ENCODE results near the gene PRDX4.
"Not testable (repeated sequence)": the region's sequence is repeated elsewhere in the genome, so short reads cannot be mapped to it uniquely, and the experiment has no call there.

PRDX4 gene

DNA sequence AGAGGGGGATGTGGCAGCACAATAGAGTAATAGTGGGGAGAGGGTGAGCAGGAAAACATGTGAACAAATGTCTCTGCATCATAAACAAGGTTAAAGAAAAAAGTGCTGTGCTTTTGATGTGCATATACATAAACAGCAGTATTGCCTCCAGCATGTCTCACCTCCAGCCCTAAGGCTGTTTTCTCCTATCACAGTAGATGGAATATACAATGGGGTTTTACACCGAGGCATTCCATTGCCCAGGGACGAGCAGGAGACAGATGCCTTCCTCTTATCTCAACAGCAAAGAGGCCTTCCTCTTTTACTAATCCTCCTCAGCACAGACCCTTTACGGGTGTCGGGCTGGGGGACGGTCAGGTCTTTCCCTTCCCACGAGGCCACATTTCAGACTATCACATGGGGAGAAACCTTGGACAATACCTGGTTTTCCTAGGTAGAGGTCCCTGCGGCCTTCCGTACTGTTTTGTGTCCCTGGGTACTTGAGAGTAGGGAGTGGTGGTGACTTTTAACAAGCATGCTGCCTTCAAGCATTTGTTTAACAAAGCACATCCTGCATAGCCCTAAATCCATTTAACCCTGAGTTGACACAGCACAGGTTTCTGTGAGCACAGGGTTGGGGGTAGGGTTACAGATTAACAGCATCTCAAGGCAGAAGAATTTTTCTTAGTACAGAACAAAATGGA lies 7.1 kb upstream of the PRDX4 start:
- DNase-seq (ENCODE audit: low spot score); H3K27ac Mint-ChIP-seq; H3K36me3 Mint-ChIP-seq (ENCODE audit: low read depth); H3K27me3 Mint-ChIP-seq (ENCODE audit: low read depth); H3K4me3 Mint-ChIP-seq; H3K9me3 Mint-ChIP-seq: not testable (repeated sequence)
- peaks cover 15% of the 10 kb centered on the region for H3K4me1 Mint-ChIP-seq (ENCODE audit: low read depth)

GRCh38 chrX:23660766-23661132 lies 6.5 kb upstream of the PRDX4 start:
- Mint-ChIP-seq H3K4me3 (no peak overlapping the region), H3K4me1 (ENCODE audit: low read depth) (peaks cover 15% of the 10 kb centered on the region)

DNA sequence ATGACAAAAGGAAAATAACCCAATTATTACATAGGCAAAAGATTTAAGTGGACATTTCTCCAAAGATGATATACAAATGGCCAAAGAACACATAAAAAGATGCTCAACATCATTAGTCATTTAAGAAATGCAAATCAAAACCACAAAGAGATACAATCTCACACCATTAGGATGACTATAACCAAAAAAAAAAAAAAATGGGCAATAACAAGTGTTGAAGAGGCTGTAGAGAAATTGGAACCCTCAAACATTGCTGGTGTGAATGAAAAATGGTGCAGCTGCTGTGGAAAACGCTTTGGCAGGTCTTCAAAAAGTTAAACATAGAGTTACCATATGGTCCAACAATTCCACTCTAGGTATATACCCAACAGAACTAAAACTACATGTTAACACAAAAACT lies 5.6 kb upstream of the PRDX4 start:
- H3K4me1 Mint-ChIP-seq (ENCODE audit: low read depth) = peaks cover 18% of the 10 kb centered on the region
- no peak for DNase-seq (ENCODE audit: low spot score)
- peaks cover 3% of the 10 kb centered on the region for H3K27me3 Mint-ChIP-seq (ENCODE audit: low read depth)
- no peaks in the 10 kb centered on the region for H3K9me3 Mint-ChIP-seq
- no peak overlapping the region for H3K4me3 Mint-ChIP-seq
- no peak overlapping the region for H3K27ac Mint-ChIP-seq
- no peaks in the 10 kb centered on the region for H3K36me3 Mint-ChIP-seq (ENCODE audit: low read depth)

More at GRCh38 chrX:23660766-23661132, 6.5 kb upstream of the PRDX4 start:
- H3K27me3 Mint-ChIP-seq (ENCODE audit: low read depth) = peaks cover 3% of the 10 kb centered on the region
- no peaks in the 10 kb centered on the region for H3K9me3 Mint-ChIP-seq
- DNase-seq (ENCODE audit: low spot score) = no peak
- no peak overlapping the region for H3K27ac Mint-ChIP-seq
- no peaks in the 10 kb centered on the region for H3K36me3 Mint-ChIP-seq (ENCODE audit: low read depth)

GRCh38 chrX:23662187-23662586 lies 5.1 kb upstream of the PRDX4 start:
- Mint-ChIP-seq H3K4me1 (ENCODE audit: low read depth) (peaks cover 21% of the 10 kb centered on the region), H3K27ac (peak overlapping the region; percentile 39), H3K36me3 (ENCODE audit: low read depth) (no peaks in the 10 kb centered on the region), H3K9me3 (no peaks in the 10 kb centered on the region), H3K4me3 (peak overlapping the region; percentile 11), H3K27me3 (ENCODE audit: low read depth) (peaks cover 3% of the 10 kb centered on the region)
- DNase-seq (ENCODE audit: low spot score) = no peak

- H3K4me1 Mint-ChIP-seq (ENCODE audit: low read depth) = peaks cover 22% of the 10 kb centered on the region
- peaks cover 3% of the 10 kb centered on the region for H3K27me3 Mint-ChIP-seq (ENCODE audit: low read depth)
- no peaks in the 10 kb centered on the region for H3K9me3 Mint-ChIP-seq
- no peak overlapping the region for H3K4me3 Mint-ChIP-seq
- peak; percentile 11 for DNase-seq (ENCODE audit: low spot score)
- H3K36me3 Mint-ChIP-seq (ENCODE audit: low read depth) = no peaks in the 10 kb centered on the region
- peak overlapping the region; percentile 39 for H3K27ac Mint-ChIP-seq
These were observed 4.4 kb upstream of the PRDX4 start for GRCh38 chrX:23662853-23663252.

GRCh38 chrX:23664496-23664895 lies 2.8 kb upstream of the PRDX4 start:
- H3K27me3 Mint-ChIP-seq (ENCODE audit: low read depth) = peaks cover 3% of the 10 kb centered on the region
- no peak overlapping the region for H3K27ac Mint-ChIP-seq
- no peaks in the 10 kb centered on the region for H3K9me3 Mint-ChIP-seq
- no peak for DNase-seq (ENCODE audit: low spot score)
- no peaks in the 10 kb centered on the region for H3K36me3 Mint-ChIP-seq (ENCODE audit: low read depth)
- peaks cover 30% of the 10 kb centered on the region for H3K4me1 Mint-ChIP-seq (ENCODE audit: low read depth)
- no peak overlapping the region for H3K4me3 Mint-ChIP-seq

DNA sequence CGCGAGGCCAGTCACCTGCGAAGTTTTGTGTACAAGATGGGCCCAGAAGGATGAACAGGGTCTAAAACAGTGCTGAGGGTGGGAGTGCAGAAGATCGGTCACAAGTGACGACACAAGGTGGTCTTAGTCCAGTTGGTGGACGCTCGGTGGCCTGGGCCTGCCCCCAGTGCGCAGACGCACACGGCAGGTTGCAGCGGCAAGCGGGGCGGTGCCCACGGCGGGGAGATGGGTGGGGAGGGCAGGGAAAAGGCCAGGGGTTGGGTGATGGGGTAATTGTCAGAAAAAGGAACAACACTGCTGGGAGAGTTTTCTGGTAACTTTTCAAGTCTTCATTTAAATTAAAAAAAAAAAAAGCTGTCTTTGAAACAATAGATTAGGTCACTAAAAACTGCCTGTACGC lies 1.0 kb upstream of the PRDX4 start:
- H3K36me3 Mint-ChIP-seq (ENCODE audit: low read depth) = peaks cover 3% of the 10 kb centered on the region
- H3K4me1 Mint-ChIP-seq (ENCODE audit: low read depth) = peaks cover 32% of the 10 kb centered on the region
- no peaks in the 10 kb centered on the region for H3K9me3 Mint-ChIP-seq
- H3K27me3 Mint-ChIP-seq (ENCODE audit: low read depth) = no peaks in the 10 kb centered on the region
- peak overlapping the region; percentile 32 for H3K4me3 Mint-ChIP-seq
- peak overlapping the region; percentile 63 for H3K27ac Mint-ChIP-seq
- DNase-seq (ENCODE audit: low spot score) = no peak

- peaks cover 9% of the 10 kb centered on the region for H3K36me3 Mint-ChIP-seq (ENCODE audit: low read depth)
- no peak for DNase-seq (ENCODE audit: low spot score)
- H3K4me3 Mint-ChIP-seq = peak overlapping the region; percentile 87
- peak overlapping the region; percentile 79 for H3K27ac Mint-ChIP-seq
- peaks cover 17% of the 10 kb centered on the region for H3K4me1 Mint-ChIP-seq (ENCODE audit: low read depth)
- H3K9me3 Mint-ChIP-seq = no peaks in the 10 kb centered on the region
- H3K27me3 Mint-ChIP-seq (ENCODE audit: low read depth) = no peaks in the 10 kb centered on the region
These were observed 1.0 kb downstream of the PRDX4 start for GRCh38 chrX:23668335-23668734.

GRCh38 chrX:23670528-23670927 lies 3.2 kb downstream of the PRDX4 start:
- H3K4me1 Mint-ChIP-seq (ENCODE audit: low read depth) = peaks cover 17% of the 10 kb centered on the region
- no peaks in the 10 kb centered on the region for H3K27me3 Mint-ChIP-seq (ENCODE audit: low read depth)
- no peaks in the 10 kb centered on the region for H3K9me3 Mint-ChIP-seq
- H3K36me3 Mint-ChIP-seq (ENCODE audit: low read depth) = peaks cover 9% of the 10 kb centered on the region
- H3K4me3 Mint-ChIP-seq = no peak overlapping the region
- no peak for DNase-seq (ENCODE audit: low spot score)
- no peak overlapping the region for H3K27ac Mint-ChIP-seq

- Mint-ChIP-seq H3K36me3 (ENCODE audit: low read depth) (peaks cover 13% of the 10 kb centered on the region), H3K9me3 (no peaks in the 10 kb centered on the region), H3K27ac (no peak overlapping the region), H3K4me1 (ENCODE audit: low read depth) (peaks cover 10% of the 10 kb centered on the region), H3K27me3 (ENCODE audit: low read depth) (no peaks in the 10 kb centered on the region), H3K4me3 (no peak overlapping the region)
- DNase-seq (ENCODE audit: low spot score) = no peak
These were observed 5.8 kb downstream of the PRDX4 start for GRCh38 chrX:23673108-23673507.

GRCh38 chrX:23676486-23676885 lies 9.2 kb downstream of the PRDX4 start:
- H3K4me3 Mint-ChIP-seq; H3K27ac Mint-ChIP-seq; H3K27me3 Mint-ChIP-seq (ENCODE audit: low read depth); H3K4me1 Mint-ChIP-seq (ENCODE audit: low read depth); H3K9me3 Mint-ChIP-seq; DNase-seq (ENCODE audit: low spot score): not testable (repeated sequence)
- H3K36me3 Mint-ChIP-seq (ENCODE audit: low read depth) = peaks cover 10% of the 10 kb centered on the region

DNA sequence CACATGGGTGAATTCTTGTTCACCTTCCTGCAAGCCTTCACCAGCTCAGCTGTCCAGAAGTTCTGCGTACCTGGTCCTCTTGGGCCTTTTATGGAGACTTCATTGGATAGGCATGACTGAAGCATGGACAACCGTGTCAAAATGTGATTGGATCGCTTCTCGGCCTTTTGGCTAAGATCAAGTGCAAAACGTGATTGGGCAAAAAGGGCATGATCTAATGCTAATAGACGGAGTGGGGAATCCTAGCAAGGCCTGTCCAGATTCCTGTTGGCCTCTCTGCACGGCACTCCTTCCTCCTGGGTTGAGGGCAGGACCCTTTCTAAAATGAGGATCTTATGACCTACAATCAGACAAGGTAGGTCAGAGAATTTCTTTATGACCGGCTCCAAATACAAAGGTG lies 24.9 kb downstream of the PRDX4 start:
- Mint-ChIP-seq H3K36me3 (ENCODE audit: low read depth) (no peaks in the 10 kb centered on the region), H3K4me3 (no peak overlapping the region), H3K27me3 (ENCODE audit: low read depth) (no peaks in the 10 kb centered on the region), H3K9me3 (no peaks in the 10 kb centered on the region), H3K4me1 (ENCODE audit: low read depth) (no peaks in the 10 kb centered on the region), H3K27ac (no peak overlapping the region)
- no peak for DNase-seq (ENCODE audit: low spot score)

DNA sequence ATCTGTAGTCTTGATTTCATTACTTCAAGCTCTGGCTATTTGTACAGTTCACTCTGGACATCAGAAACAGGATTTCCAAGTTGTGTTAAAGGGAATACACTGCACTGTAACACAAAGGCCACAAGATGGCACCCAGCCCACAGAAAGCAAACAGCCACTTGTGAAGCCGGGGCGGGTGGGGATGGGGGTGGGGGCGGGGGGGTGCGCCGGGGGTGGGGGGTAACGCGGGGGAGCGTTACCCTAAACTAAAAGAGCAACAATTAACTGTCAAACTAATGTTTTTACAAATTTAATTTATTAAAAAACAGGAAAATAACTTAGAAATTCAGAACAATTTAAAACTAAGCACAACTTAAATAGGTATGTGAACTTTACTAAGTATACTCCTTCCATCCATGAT lies 27.3 kb downstream of the PRDX4 start:
- H3K4me3 Mint-ChIP-seq = no peak overlapping the region
- no peak overlapping the region for H3K27ac Mint-ChIP-seq
- no peaks in the 10 kb centered on the region for H3K4me1 Mint-ChIP-seq (ENCODE audit: low read depth)
- no peaks in the 10 kb centered on the region for H3K9me3 Mint-ChIP-seq
- no peaks in the 10 kb centered on the region for H3K36me3 Mint-ChIP-seq (ENCODE audit: low read depth)
- peak; percentile 4 for DNase-seq (ENCODE audit: low spot score)
- no peaks in the 10 kb centered on the region for H3K27me3 Mint-ChIP-seq (ENCODE audit: low read depth)

DNA sequence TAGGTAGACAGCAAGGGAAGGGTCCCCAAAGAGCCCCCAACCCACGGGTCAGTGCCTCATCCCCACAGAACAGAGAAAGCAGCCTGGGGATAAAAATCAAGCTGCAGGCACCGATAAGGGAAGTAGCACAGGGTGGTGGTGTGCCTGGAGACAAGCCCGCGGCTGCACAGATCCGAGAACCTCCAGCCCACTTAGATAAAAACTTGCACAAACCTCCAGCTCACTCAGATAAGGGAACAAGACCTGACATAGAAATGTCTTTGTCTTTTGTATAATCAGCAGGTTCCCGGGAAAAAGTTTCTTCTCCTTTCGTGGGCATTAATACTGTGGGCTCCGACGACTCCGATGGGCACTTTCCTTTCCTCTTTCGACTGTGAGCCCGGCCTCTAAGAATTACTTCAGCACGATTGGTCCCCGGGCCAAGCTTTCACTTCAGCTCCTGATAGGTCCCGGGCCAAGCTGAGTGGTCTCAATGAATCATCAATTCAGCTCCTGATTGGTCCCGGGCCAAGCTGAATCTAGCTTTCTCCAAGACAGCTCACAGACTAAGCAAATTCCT lies 32.4 kb downstream of the PRDX4 start:
- H3K4me3 Mint-ChIP-seq = no peak overlapping the region
- H3K27ac Mint-ChIP-seq = no peak overlapping the region
- no peaks in the 10 kb centered on the region for H3K27me3 Mint-ChIP-seq (ENCODE audit: low read depth)

GRCh38 chrX:23704673-23705206 lies 37.4 kb downstream of the PRDX4 start:
- Mint-ChIP-seq H3K9me3 (no peaks in the 10 kb centered on the region), H3K27ac (no peak overlapping the region)

More for the DNA sequence above, 32.4 kb downstream of the PRDX4 start:
- Mint-ChIP-seq H3K4me1 (ENCODE audit: low read depth) (no peaks in the 10 kb centered on the region), H3K36me3 (ENCODE audit: low read depth) (peaks cover 11% of the 10 kb centered on the region), H3K9me3 (no peaks in the 10 kb centered on the region)
- no peak for DNase-seq (ENCODE audit: low spot score)

More at GRCh38 chrX:23704673-23705206, 37.4 kb downstream of the PRDX4 start:
- DNase-seq (ENCODE audit: low spot score) = no peak
- Mint-ChIP-seq H3K4me1 (ENCODE audit: low read depth) (no peaks in the 10 kb centered on the region), H3K4me3 (no peak overlapping the region), H3K36me3 (ENCODE audit: low read depth) (peaks cover 14% of the 10 kb centered on the region), H3K27me3 (ENCODE audit: low read depth) (no peaks in the 10 kb centered on the region)
